OCI-LY1 (cell line): ENCODE results near the gene PDCD10.

Experiments used
- CTCF ChIP-seq: fragments of 200-600 bp; sonication (generic), shearing (Covaris generic); IDR thresholded peaks from 2 replicates; pipeline ENCODE4 v1.5.1; 2017; ENCODE audit warnings: mild to moderate bottlenecking, antibody characterized with exemption, low read length, moderate library complexity, mixed read lengths
- EZH2 ChIP-seq: fragments of 200-600 bp; sonication (generic), shearing (Covaris generic); IDR thresholded peaks from 2 replicates; pipeline ENCODE4 v1.8.0; 2017; ENCODE audit warnings: borderline replicate concordance, mixed run types, mild to moderate bottlenecking, antibody characterized with exemption, low read length, moderate library complexity, mixed read lengths

- no peak for TF ChIP-seq CTCF
- TF ChIP-seq EZH2: no peak
These were observed 62.7 kb downstream of the PDCD10 start for GRCh38 chr3:167671878-167672427.
